H54 (cell line): ENCODE data around the gene RRAD.
"Not testable (repeated sequence)": the region's sequence is repeated elsewhere in the genome, so short reads cannot be mapped to it uniquely, and the experiment has no call there.

Source experiments
- DNase-seq: peaks from one replicate; pipeline ENCODE4 v3.0.0; 2011; ENCODE audit warnings: low spot score, mixed read lengths; ENCODE audit not compliant: insufficient read length
- FAIRE-seq: peaks from 3 replicates; lab custom pipeline; 2011; peaks lifted over from hg19 to GRCh38; lab: Jason Lieb, UNC
- POLR2A ChIP-seq: IDR thresholded peaks from 2 replicates; pipeline ENCODE4 v1.6.1; 2011; ENCODE audit warnings: low read depth, mild to moderate bottlenecking, low read length

The RRAD gene

DNA sequence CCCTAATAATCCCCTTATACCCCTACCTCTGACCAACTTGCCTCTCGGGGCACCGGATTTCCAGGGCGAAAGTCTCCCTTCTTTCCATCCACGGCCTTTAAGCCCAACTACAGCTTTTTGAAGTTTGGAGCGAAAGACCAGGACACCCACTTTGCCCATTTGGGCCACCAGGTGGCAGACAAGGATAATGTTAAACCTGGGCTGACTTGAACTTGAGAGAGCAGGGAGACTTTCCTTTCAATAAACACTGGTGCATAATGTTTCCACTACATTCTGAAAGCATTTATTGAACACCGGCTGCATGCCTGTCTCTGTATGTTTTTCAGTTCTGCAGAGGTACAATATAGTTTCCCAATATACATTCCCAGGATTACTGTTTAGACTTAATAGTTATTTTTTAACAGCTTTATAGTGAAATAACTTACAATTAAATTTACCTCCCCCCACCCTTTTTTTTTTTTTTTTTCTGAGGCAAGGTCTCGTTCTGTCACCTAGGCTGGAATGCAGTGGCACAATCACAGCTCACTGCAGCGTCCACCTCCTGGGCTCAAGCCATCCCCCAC is 28.8 kb upstream of the RRAD start:
- peak; percentile 91 for FAIRE-seq
- peak; percentile 56 for DNase-seq
- no peak for TF ChIP-seq POLR2A

GRCh38 chr16:66953462-66954096 is 28.2 kb upstream of the RRAD start:
- FAIRE-seq (no peak), DNase-seq (no peak)
- TF ChIP-seq POLR2A = no peak

DNA sequence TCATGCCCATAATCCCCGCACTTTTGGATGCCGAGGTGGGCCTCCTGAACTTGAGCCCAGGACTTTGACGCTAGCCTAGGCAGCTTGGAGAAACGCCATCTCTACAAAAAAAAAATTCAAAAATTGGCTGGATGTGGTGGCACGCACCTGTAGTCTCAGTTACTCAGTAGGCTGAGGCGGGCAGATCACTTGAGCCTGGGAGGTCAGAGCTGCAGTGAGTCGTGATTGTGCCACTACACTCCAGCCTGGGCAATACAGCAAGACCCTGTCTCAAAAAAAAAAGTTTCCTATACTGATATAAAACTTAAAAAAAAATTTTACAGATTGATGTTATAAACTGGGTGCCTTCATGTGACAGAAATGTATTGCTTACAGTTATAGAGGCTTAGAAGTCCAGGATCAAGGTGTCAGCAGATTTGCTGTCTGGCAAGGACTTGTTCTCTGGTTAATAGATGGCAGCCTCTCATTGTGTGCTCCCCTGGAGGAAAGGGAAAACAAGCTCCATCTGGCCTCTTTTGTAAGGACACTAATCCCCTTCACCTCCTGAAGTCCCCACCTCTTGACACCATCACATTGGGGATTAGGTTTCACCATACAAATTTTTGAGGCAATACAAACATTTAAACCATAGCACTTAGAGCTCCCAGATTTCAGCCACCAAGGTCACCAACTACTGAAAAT is 27.2 kb upstream of the RRAD start:
- FAIRE-seq = no peak
- no peak for DNase-seq
- no peak for TF ChIP-seq POLR2A

- no peak for DNase-seq
- no peak for FAIRE-seq
- no peak for TF ChIP-seq POLR2A
Measured at GRCh38 chr16:66950971-66951790, 25.8 kb upstream of the RRAD start.

DNA sequence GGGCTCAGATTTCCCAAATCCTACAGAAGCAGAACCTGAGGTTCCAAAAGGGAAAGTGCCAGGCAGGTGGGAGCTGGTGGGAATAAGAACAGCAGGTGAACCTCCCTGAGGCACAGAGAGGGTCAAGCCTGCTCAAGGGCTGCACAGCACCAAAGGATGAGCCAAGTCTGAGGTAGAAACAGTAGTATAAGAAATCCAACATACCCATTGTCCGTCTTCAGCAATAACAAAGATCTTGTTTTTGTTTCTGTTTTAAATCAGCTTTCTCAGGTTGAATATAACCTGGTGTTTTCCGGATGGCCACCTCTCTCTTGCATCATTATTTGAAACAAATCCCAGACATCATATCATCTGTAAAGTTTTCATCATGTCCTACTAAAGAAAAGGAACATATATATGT is 25.1 kb upstream of the RRAD start:
- no peak for DNase-seq
- FAIRE-seq = no peak
- no peak for TF ChIP-seq POLR2A

DNA sequence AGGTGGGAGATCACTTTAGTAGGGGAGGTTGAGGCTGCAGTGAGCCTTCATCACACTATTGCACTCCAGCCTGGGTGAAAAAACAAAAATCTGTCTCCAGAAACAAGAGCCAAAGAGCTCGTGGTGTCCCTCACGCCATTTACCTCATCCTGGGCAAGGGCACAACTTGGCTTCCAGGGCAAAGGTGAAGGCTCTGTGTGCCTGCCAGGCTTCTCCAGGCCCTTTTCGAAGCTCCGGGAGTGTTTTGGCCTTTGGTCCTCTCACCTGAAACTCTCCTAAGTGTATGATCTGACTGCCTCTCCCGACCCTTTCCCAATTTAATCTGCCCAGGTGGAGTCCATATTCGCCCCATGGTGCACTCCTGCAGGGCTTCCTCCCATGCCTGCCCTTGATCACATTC is 24.1 kb upstream of the RRAD start:
- DNase-seq = no peak
- no peak for FAIRE-seq
- TF ChIP-seq POLR2A = no peak

- no peak for TF ChIP-seq POLR2A
- DNase-seq (no peak), FAIRE-seq (no peak)
Measured at GRCh38 chr16:66948837-66949225, 23.5 kb upstream of the RRAD start.

- FAIRE-seq = no peak
- no peak for TF ChIP-seq POLR2A
- DNase-seq = no peak
Measured at GRCh38 chr16:66948134-66948836, 22.9 kb upstream of the RRAD start.

DNA sequence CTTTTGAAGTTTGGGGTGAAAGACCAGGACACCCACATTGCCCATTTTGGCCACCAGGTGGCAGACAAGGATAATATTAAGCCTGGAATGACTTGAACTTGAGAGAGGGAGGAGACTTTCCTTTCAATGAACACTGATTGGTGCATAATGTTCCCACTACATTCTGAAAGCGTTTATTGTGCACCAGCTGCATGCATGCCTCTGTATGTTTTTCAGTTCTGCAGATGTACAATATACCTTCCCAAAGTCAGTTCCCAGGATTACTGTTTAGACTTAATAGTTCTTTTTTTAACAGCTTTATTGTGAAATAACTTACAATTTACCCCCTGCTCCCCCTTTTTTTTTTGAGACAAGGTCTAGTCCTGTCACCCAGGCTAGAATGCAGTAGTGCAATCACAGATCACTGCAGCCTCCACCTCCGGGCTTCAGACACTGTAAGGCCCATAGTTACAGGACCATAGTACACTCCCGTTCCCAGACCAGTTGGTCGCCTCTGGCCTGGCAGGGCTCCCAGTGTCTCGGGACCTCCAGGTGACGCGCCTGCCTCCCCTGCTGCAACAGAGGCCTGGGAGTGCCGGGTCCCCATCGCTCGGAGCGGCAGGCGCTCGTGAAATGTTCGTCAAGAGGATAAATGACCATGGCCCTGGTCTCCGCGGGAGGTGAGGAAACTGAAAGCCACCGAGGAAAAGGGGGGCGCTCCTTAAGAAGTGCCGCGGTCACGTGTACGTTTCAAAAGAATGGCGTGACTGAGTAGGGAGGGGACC is 22.1 kb upstream of the RRAD start:
- TF ChIP-seq POLR2A = no peak
- DNase-seq (peak; percentile 74), FAIRE-seq (peak; percentile 70)

GRCh38 chr16:66946974-66947301 is 21.6 kb upstream of the RRAD start:
- no peak for FAIRE-seq
- no peak for TF ChIP-seq POLR2A
- DNase-seq = no peak

DNA sequence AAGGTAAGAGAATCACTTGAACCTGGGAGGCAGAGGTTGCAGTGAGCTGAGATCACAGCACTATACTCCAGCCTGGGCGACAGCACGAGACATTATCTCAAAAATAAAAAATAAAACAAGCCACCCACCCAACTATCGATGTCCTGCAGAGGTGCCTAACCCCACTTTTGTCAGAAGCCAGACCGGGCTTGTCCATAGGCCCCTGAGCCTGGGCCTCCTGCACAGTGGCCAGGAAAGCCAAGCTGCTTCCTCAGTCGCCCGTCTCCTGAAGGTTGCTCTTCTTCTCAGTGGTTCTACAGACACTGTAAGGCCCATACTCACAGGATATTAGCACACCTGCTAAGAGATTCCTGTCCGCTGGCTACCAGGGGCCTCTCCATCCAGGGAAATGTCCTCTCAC is 21.2 kb upstream of the RRAD start:
- FAIRE-seq (no peak), DNase-seq (no peak)
- TF ChIP-seq POLR2A = no peak

DNA sequence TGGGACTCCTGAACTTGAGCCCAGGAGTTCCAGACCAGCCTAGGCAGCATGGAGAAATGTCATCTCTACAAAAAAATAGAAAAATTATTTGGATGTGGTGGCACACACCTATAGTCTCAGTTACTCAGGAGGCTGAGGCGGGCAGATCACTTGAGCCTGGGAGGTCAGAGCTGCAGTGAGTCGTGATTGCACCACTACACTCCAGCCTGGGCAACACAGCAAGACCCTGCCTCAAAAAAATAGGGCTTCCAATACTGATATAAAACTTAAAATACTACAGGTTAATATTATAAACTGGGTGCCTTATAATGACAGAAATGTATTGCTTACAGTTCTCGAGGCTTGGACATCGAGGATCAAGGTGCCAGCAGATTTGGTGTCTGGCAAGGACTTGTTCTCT is 20.6 kb upstream of the RRAD start:
- no peak for TF ChIP-seq POLR2A
- no peak for DNase-seq
- FAIRE-seq = no peak

DNA sequence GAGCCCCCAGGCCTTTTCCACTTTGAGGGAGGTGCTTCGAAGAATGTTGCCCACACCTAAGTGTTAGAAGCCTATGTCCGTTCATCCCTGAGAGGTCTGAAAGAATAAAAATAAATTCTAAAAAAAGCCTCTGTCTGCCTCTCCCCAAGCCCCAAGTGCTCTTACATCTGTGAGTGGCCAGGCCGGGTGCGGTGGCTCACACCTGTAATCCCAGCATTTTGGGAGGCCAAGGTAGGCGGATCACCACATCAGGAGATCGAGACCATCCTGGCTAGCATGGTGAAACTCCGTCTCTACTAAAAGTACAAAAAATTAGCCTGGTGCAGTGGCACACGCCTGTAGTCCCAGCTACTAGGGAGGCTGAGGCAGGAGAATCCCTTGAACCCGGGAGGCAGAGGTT is 19.6 kb upstream of the RRAD start:
- not testable (repeated sequence) for FAIRE-seq, DNase-seq
